OCI-LY7 (cell line): ENCODE data around the gene CHST8. TPM values are rescaled to one million over a fixed set of nuclear protein-coding genes. Genes with fewer than 3 reads are reported as not detected.

Experiments used
- BruUV-seq: library from RNA; stranded (reverse); fragments of 400-500 nt; replicated peaks from 2 replicates; lab custom pipeline; 2021; lab: Mats Ljungman, UMichigan
- CTCF ChIA-PET: fragments of 300-600 bp; sonication (Branson Sonifier 250); formaldehyde crosslinking; loops from one replicate; lab custom pipeline; 2022; ENCODE audit warnings: antibody characterized with exemption; ENCODE audit not compliant: unreplicated experiment; lab: Charles Lee
- POLR2A ChIA-PET: fragments of 300-600 bp; sonication (Branson Sonifier 250); formaldehyde crosslinking; loops from one replicate; lab custom pipeline; 2022; ENCODE audit warnings: antibody characterized with exemption; lab: Charles Lee
- DNase-seq: peaks from one replicate; pipeline ENCODE4 v3.0.0-alpha.2; 2015; ENCODE audit warnings: low spot score
- H2AFZ ChIP-seq: fragments of 200-600 bp; sonication (generic), shearing (Covaris generic); 2 replicates; pipeline ENCODE4 v1.6.1; 2014; ENCODE audit warnings: mild to moderate bottlenecking, antibody characterized with exemption, low read length, moderate library complexity
- H3K27ac ChIP-seq: fragments of 200-600 bp; sonication (generic); 2 replicates; pipeline ENCODE4 v1.5.1; 2014; ENCODE audit warnings: mixed run types, low read depth, mild to moderate bottlenecking, moderate library complexity, low read length, inconsistent platforms; ENCODE audit not compliant: poor library complexity, severe bottlenecking
- H3K36me3 ChIP-seq: fragments of 200-600 bp; sonication (generic); 2 replicates; pipeline ENCODE4 v1.6.1; 2014; ENCODE audit warnings: mild to moderate bottlenecking, antibody characterized with exemption, low read length, moderate library complexity, mixed read lengths; ENCODE audit not compliant: insufficient read depth
- H3K4me1 ChIP-seq: fragments of 200-600 bp; sonication (generic); 2 replicates; pipeline ENCODE4 v1.5.1; 2014; ENCODE audit warnings: mild to moderate bottlenecking, low read length; ENCODE audit not compliant: insufficient read depth, poor library complexity, severe bottlenecking
- H3K4me2 ChIP-seq: fragments of 200-600 bp; sonication (generic); 2 replicates; pipeline ENCODE4 v1.6.1; 2014; ENCODE audit warnings: mild to moderate bottlenecking, low read length
- H3K4me3 ChIP-seq: fragments of 200-600 bp; sonication (generic); 2 replicates; pipeline ENCODE4 v1.5.1; 2014; ENCODE audit warnings: mild to moderate bottlenecking, low read depth, low read length; ENCODE audit not compliant: poor library complexity, severe bottlenecking
- H3K79me2 ChIP-seq: fragments of 200-600 bp; sonication (generic); 2 replicates; pipeline ENCODE4 v1.6.1; 2016; ENCODE audit warnings: low read depth, mild to moderate bottlenecking, low read length, moderate library complexity, mixed read lengths; ENCODE audit not compliant: insufficient read depth
- H3K9me2 ChIP-seq: fragments of 200-600 bp; sonication (generic); 2 replicates; pipeline ENCODE4 v1.6.1; 2016; ENCODE audit warnings: mild to moderate bottlenecking, low read length, mixed read lengths; ENCODE audit not compliant: insufficient read depth
- H3K9me3 ChIP-seq: fragments of 200-600 bp; sonication (generic); 2 replicates; pipeline ENCODE4 v1.6.1; 2014; ENCODE audit warnings: mild to moderate bottlenecking, mixed run types, low read length, mixed read lengths
- H4K20me1 ChIP-seq: fragments of 200-600 bp; sonication (generic); 2 replicates; pipeline ENCODE4 v1.6.1; 2014; ENCODE audit warnings: mild to moderate bottlenecking, antibody characterized with exemption, low read length, moderate library complexity, mixed read lengths; ENCODE audit not compliant: insufficient read depth
- EZH2phosphoT487 ChIP-seq: fragments of 200-600 bp; sonication (generic); IDR thresholded peaks from 2 replicates; pipeline ENCODE4 v1.6.1; 2018; ENCODE audit warnings: low read depth, borderline replicate concordance, mild to moderate bottlenecking, mixed run types, antibody characterized with exemption, low read length, moderate library complexity, mixed read lengths
- intact Hi-C: fragments of 100-400 bp; cut with micrococcal nuclease; formaldehyde crosslinking; loops from one replicate; pipeline ENCODE4 v1.10.0; 2022; ENCODE audit not compliant: unreplicated experiment
- total RNA-seq, 2 experiments: library from RNA; depleted of rRNA in 1 of 2; stranded (reverse); fragments of >200 nt in 1 of 2; shearing (Covaris generic) in 1 of 2; gene quantifications; 2 replicates each; pipeline ENCODE4 v1.2.3, GENCODE V29; 2014 to 2022
- TF ChIP-seq, protein P1 (sequence below): fragments of 200-600 bp; sonication (generic); conservative IDR thresholded peaks from 2 replicates; pipeline ENCODE4 v1.5.1; 2014; ENCODE audit warnings: mild to moderate bottlenecking, antibody characterized with exemption, low read length, moderate library complexity, mixed read lengths

The CHST8 gene
- total RNA-seq, 2 experiments from 2014 or later = not detected

DNA sequence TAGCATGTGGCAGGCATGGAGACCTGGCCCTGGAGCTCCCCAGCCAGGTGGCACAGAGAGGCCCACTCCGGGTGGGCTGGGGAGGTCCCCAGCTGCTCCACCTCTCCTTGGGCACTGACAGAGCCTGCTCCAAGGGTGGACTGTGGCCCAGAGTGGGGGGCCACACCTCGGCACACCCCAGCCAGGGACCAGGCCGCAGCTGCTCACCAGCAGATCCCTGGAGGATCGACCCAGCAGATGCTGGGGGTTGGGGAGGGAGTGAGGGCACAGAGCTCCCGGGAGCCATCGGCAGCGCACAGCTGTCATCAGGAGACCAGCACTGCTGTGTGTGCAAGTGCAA lies 102.9 kb downstream of the CHST8 start:
- CTCF ChIA-PET = no interaction called here
- POLR2A ChIA-PET = no interaction called here
- no TSS peak for BruUV-seq

DNA sequence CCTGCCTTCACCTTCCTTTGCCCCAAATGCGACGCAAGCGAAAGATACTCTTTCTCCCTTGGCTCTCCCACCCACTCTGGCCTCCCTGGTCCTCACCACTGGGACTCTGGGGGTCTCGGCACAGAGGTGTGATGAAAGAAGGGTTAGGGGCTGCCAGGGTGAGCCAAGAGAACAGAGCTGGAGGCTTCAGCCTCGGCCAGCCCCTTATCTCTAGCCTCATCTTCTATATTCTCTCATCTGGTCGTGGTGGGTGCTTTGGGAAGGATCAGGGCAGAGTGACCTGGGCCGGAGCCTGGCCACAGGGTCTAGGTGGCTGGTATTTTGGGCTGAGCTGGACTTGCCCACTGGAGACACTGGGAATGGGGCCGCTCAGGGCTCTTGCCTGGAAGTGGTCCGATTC lies 103.8 kb downstream of the CHST8 start:
- H3K36me3 ChIP-seq = no peaks in the 10 kb centered on the region
- H3K27ac ChIP-seq = no peak overlapping the region
- TF ChIP-seq, protein P1, sequence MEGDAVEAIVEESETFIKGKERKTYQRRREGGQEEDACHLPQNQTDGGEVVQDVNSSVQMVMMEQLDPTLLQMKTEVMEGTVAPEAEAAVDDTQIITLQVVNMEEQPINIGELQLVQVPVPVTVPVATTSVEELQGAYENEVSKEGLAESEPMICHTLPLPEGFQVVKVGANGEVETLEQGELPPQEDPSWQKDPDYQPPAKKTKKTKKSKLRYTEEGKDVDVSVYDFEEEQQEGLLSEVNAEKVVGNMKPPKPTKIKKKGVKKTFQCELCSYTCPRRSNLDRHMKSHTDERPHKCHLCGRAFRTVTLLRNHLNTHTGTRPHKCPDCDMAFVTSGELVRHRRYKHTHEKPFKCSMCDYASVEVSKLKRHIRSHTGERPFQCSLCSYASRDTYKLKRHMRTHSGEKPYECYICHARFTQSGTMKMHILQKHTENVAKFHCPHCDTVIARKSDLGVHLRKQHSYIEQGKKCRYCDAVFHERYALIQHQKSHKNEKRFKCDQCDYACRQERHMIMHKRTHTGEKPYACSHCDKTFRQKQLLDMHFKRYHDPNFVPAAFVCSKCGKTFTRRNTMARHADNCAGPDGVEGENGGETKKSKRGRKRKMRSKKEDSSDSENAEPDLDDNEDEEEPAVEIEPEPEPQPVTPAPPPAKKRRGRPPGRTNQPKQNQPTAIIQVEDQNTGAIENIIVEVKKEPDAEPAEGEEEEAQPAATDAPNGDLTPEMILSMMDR = no peak
- no peak for TF ChIP-seq EZH2phosphoT487
- intact Hi-C loops = no loop called here
- no TSS peak for BruUV-seq
- DNase-seq = no peak
- no peak overlapping the region for H3K4me2 ChIP-seq
- H4K20me1 ChIP-seq = no peaks in the 10 kb centered on the region
- CTCF ChIA-PET = no interaction called here
- H3K79me2 ChIP-seq = no peaks in the 10 kb centered on the region
- POLR2A ChIA-PET = no interaction called here
- no peaks in the 10 kb centered on the region for H3K4me1 ChIP-seq
- H3K4me3 ChIP-seq = no peak overlapping the region
- H3K9me3 ChIP-seq = no peaks in the 10 kb centered on the region
- H2AFZ ChIP-seq = no peak overlapping the region
- no peaks in the 10 kb centered on the region for H3K9me2 ChIP-seq

More for the DNA sequence above, 102.9 kb downstream of the CHST8 start:
- H3K27ac ChIP-seq = no peak overlapping the region
- no peaks in the 10 kb centered on the region for H3K79me2 ChIP-seq
- TF ChIP-seq, protein P1 = no peak
- no peak for TF ChIP-seq EZH2phosphoT487
- no peak overlapping the region for H3K4me3 ChIP-seq
- H2AFZ ChIP-seq = no peak overlapping the region
- intact Hi-C loops = no loop called here
- no peak for DNase-seq
- no peaks in the 10 kb centered on the region for H4K20me1 ChIP-seq
- H3K4me1 ChIP-seq = no peaks in the 10 kb centered on the region
- H3K36me3 ChIP-seq = no peaks in the 10 kb centered on the region
- H3K4me2 ChIP-seq = no peak overlapping the region
- no peaks in the 10 kb centered on the region for H3K9me2 ChIP-seq
- no peaks in the 10 kb centered on the region for H3K9me3 ChIP-seq

DNA sequence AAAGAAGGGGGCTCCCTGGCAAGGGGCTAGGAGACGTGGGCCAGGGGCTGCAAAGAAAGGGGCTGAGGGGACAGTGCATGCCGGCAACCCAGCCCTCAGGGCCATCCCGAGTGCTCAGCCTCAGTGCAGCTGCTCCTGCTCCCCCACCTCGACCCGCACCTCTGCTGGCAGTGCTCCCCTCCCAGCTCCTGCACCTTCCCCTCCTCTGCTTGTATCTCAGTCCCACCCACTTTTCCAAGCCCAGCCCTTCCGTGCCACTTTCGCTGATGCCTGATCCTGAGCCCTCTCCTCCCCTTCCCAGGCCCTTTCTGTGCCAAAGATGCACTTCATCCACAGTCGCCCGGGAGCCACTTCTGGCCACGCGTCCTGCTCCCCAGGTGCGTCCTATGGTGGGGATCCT lies 105.0 kb downstream of the CHST8 start:
- CTCF ChIA-PET = no interaction called here
- TF ChIP-seq EZH2phosphoT487 = no peak
- TF ChIP-seq, protein P1 = no peak
- Histone ChIP-seq H2AFZ (no peak overlapping the region), H3K36me3 (no peaks in the 10 kb centered on the region), H3K4me2 (no peak overlapping the region), H3K4me3 (no peak overlapping the region), H3K4me1 (no peaks in the 10 kb centered on the region), H4K20me1 (no peaks in the 10 kb centered on the region), H3K9me2 (no peaks in the 10 kb centered on the region), H3K27ac (no peak overlapping the region), H3K79me2 (no peaks in the 10 kb centered on the region), H3K9me3 (no peaks in the 10 kb centered on the region)
- DNase-seq = no peak
- POLR2A ChIA-PET = no interaction called here
- intact Hi-C loops = no loop called here
- no TSS peak for BruUV-seq
